Neural crest cell (in vitro differentiated cells): ENCODE data around the gene PAOX. TPM values are rescaled to one million over a fixed set of nuclear protein-coding genes. Genes with fewer than 3 reads are reported as not detected.

Experiments
- DNase-seq: peaks from one replicate; pipeline ENCODE4 v3.0.0; 2021; ENCODE audit warnings: low read depth, mixed read lengths, low spot score
- H3K27ac Mint-ChIP-seq: one replicate; pipeline ENCODE4 v1.8.0; 2021; ENCODE audit warnings: mild to moderate bottlenecking, mixed read lengths; ENCODE audit not compliant: unreplicated experiment
- H3K27me3 Mint-ChIP-seq: 2 replicates; pipeline ENCODE4 v1.8.0; 2021; ENCODE audit warnings: low read depth, mild to moderate bottlenecking, mixed read lengths
- H3K36me3 Mint-ChIP-seq: 2 replicates; pipeline ENCODE4 v1.8.0; 2021; ENCODE audit warnings: low read depth, mild to moderate bottlenecking, mixed read lengths
- H3K4me1 Mint-ChIP-seq: 2 replicates; pipeline ENCODE4 v1.8.0; 2021; ENCODE audit warnings: mixed read lengths
- H3K4me3 Mint-ChIP-seq: one replicate; pipeline ENCODE4 v1.8.0; 2021; ENCODE audit warnings: mild to moderate bottlenecking, mixed read lengths
- H3K9me3 Mint-ChIP-seq: 2 replicates; pipeline ENCODE4 v1.8.0; 2021; ENCODE audit warnings: mixed read lengths
- total RNA-seq: library from RNA; stranded (reverse); gene quantifications from 2 replicates; pipeline ENCODE4 v1.2.1, GENCODE V29; 2021
- TF ChIP-seq, protein P1 (sequence below): fragments of 200-600 bp; sonication (generic); conservative IDR thresholded peaks from 2 replicates; pipeline ENCODE4 v1.5.0; 2021; ENCODE audit warnings: antibody characterized with exemption, mild to moderate bottlenecking

The PAOX gene
- total RNA-seq, 1 donor from 2014 or later = 9.7 TPM

DNA sequence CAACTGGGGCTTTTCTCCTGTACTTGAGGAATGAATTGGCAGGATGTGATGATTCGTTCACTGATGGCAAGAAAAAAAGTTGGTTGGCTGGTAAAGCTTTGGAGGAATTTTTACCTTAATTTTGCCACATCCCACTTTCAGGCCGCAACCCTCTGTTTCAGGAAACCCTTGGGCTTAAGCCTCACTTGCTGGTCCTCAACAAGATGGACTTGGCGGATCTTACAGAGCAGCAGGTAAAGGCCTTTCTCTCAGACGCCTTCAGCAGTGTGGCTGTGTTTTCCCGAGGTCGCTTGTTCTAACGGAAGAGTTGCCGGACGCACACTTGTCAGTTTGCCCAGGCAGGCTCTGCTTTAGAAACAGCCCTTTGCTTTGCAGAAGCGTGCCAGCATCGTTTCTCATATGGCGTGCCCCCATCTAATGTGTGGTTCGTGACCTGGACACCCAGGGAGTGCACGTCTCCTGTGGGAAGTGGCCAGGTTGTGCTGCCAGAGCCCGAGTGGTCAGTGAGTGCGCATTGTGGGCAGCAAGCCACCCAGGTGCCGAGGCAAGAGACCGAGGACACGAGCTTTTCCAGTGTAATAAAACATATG, 17.1 kb downstream of the PAOX start:
- Mint-ChIP-seq H3K36me3 (peaks cover 13% of the 10 kb centered on the region), H3K27me3 (no peaks in the 10 kb centered on the region), H3K27ac (no peak overlapping the region), H3K9me3 (no peaks in the 10 kb centered on the region), H3K4me1 (peaks cover 17% of the 10 kb centered on the region), H3K4me3 (peak overlapping the region; percentile 94)
- no peak for DNase-seq
- TF ChIP-seq, protein P1, sequence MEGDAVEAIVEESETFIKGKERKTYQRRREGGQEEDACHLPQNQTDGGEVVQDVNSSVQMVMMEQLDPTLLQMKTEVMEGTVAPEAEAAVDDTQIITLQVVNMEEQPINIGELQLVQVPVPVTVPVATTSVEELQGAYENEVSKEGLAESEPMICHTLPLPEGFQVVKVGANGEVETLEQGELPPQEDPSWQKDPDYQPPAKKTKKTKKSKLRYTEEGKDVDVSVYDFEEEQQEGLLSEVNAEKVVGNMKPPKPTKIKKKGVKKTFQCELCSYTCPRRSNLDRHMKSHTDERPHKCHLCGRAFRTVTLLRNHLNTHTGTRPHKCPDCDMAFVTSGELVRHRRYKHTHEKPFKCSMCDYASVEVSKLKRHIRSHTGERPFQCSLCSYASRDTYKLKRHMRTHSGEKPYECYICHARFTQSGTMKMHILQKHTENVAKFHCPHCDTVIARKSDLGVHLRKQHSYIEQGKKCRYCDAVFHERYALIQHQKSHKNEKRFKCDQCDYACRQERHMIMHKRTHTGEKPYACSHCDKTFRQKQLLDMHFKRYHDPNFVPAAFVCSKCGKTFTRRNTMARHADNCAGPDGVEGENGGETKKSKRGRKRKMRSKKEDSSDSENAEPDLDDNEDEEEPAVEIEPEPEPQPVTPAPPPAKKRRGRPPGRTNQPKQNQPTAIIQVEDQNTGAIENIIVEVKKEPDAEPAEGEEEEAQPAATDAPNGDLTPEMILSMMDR = no peak

DNA sequence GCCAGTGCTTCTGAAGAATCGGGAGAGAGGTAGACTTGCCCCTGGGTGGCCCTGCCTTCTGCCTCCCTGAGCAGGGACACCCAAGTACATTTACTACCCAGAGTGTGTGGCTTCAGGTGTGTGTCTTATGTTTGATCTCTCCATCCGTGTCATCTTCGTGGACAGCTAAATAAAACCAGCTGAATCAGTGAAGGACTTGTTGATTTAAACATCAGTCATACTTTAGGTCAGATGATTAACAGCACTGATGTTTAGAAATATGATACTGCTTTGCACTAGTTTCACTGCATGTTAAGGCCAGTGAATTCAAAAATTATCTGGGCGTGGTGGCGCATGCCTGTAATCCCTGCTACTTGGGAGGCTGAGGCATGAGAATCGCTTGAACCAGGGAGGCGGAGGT, 18.9 kb downstream of the PAOX start:
- H3K9me3 Mint-ChIP-seq = no peaks in the 10 kb centered on the region
- TF ChIP-seq, protein P1 = no peak
- H3K36me3 Mint-ChIP-seq = peaks cover 22% of the 10 kb centered on the region
- no peaks in the 10 kb centered on the region for H3K27me3 Mint-ChIP-seq
- H3K4me3 Mint-ChIP-seq = peak overlapping the region; percentile 59
- no peak for DNase-seq
- peaks cover 17% of the 10 kb centered on the region for H3K4me1 Mint-ChIP-seq
- H3K27ac Mint-ChIP-seq = peak overlapping the region; percentile 62

- Mint-ChIP-seq H3K4me1 (peaks cover 17% of the 10 kb centered on the region), H3K27me3 (no peaks in the 10 kb centered on the region), H3K9me3 (no peaks in the 10 kb centered on the region), H3K27ac (no peak overlapping the region), H3K36me3 (peaks cover 27% of the 10 kb centered on the region), H3K4me3 (no peak overlapping the region)
- DNase-seq = no peak
- TF ChIP-seq, protein P1 = no peak
Measured at GRCh38 chr10:133399123-133399601, 20.1 kb downstream of the PAOX start.

DNA sequence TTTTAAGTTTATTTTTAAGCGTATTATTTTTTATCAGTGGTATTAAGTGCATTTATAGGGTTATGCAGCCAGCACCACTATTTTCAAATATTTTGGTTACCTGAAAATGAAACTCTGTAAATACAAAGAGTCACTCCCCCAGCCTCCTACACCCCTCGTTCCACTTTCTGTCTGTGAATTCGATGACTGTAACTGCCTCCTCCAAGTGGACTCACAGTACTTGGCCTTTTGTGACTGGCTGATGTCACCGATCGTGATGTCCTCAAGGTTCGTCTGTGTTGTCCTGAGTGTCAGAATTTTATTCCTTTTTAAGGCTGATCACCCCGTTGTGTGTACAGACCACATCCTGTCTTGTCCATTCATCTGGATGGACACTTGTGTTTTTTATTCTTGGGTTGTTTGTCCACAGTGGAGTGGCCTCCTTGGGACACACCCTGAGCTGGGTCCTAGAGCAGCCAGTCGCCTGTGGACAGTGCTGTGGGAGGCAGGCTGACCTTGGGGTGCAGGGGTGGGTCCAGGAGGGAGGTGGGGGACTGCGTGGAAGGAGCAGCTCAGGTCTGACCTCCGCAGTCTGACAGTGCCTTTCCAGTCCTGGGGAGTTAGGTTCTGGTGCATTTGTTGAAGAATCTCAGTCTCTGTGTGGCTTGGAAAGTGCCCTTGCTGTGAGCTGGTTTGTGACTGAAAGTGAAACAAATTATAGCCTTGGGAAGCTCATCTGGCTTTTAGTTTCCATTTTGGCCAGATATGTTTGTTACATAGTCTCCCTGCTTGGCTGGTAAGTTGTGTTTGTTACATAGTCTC, 21.8 kb downstream of the PAOX start:
- Mint-ChIP-seq H3K36me3 (peaks cover 37% of the 10 kb centered on the region), H3K9me3 (no peaks in the 10 kb centered on the region), H3K27ac (peak overlapping the region; percentile 86), H3K4me3 (peak overlapping the region; percentile 27), H3K4me1 (peaks cover 7% of the 10 kb centered on the region), H3K27me3 (no peaks in the 10 kb centered on the region)
- DNase-seq = no peak
- TF ChIP-seq, protein P1 = no peak

DNA sequence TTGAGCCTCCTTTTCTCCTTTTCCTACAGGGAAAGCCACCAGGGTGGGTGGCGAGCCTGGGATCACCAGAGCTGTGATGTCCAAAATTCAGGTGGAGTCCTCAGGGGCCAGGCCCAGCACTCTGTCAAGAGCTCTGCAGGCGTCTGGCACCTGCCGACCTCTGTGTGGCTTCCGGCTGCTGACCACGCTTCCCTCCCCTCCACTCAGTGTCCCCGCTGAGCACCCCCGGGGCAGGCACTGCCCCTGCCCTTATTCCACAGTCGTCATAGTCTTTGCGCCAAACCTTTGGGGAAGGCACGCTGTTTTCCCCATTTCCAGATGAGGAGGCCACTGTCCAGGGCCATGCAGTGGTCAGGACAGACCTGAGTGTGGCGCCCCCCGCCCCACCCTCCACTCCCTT, 22.4 kb downstream of the PAOX start:
- Mint-ChIP-seq H3K4me3 (no peak overlapping the region), H3K4me1 (peaks cover 7% of the 10 kb centered on the region), H3K27ac (peak overlapping the region; percentile 86), H3K36me3 (peaks cover 40% of the 10 kb centered on the region), H3K27me3 (no peaks in the 10 kb centered on the region), H3K9me3 (no peaks in the 10 kb centered on the region)
- TF ChIP-seq, protein P1 = no peak
- DNase-seq = no peak
